Iris pigment epithelial cell (primary cell): ENCODE data around the gene ADSS1.

Experiments used
- DNase-seq: peaks from one replicate; pipeline ENCODE4 v3.0.0-alpha.2; 2011; ENCODE audit warnings: low read depth

ADSS1 gene

GRCh38 chr14:104751539-104752422 lies 27.8 kb downstream of the ADSS1 start:
- no peak for DNase-seq

GRCh38 chr14:104752423-104752734 lies 28.4 kb downstream of the ADSS1 start:
- no peak for DNase-seq

GRCh38 chr14:104752735-104753527 lies 28.9 kb downstream of the ADSS1 start, which contains the start of gene SIVA1:
Gene SIVA1 (plus strand): TSS chr14:104753147. CDS start chr14:104753202, 55 bp downstream.
- DNase-seq, result peak; percentile 100

GRCh38 chr14:104753528-104754212 lies 29.6 kb downstream of the ADSS1 start:
- DNase-seq, result peak; percentile 29

- DNase-seq, result no peak
Measured at GRCh38 chr14:104754213-104754851, 30.3 kb downstream of the ADSS1 start.

GRCh38 chr14:104755621-104756020 lies 31.6 kb downstream of the ADSS1 start:
- no peak for DNase-seq

GRCh38 chr14:104756477-104757237 lies 32.6 kb downstream of the ADSS1 start:
- no peak for DNase-seq

GRCh38 chr14:104757238-104757585 lies 33.2 kb downstream of the ADSS1 start:
- DNase-seq, result no peak

GRCh38 chr14:104757681-104758392 lies 33.8 kb downstream of the ADSS1 start:
- DNase-seq, result no peak

- no peak for DNase-seq
Measured at GRCh38 chr14:104758981-104759969, 35.2 kb downstream of the ADSS1 start.

- no peak for DNase-seq
Measured at GRCh38 chr14:104765517-104765916, 41.5 kb downstream of the ADSS1 start.

- DNase-seq, result no peak
Measured at GRCh38 chr14:104766256-104766862, 42.3 kb downstream of the ADSS1 start.

- no peak for DNase-seq
Measured at GRCh38 chr14:104766863-104767633, 43.0 kb downstream of the ADSS1 start.

GRCh38 chr14:104767634-104767918 lies 43.5 kb downstream of the ADSS1 start:
- no peak for DNase-seq

GRCh38 chr14:104768437-104769323 lies 44.7 kb downstream of the ADSS1 start:
- peak; percentile 67 for DNase-seq

- DNase-seq, result no peak
Measured at GRCh38 chr14:104769324-104770071, 45.5 kb downstream of the ADSS1 start.
